ENCODE measurements around the gene HNRNPD. TPM values are rescaled to one million over a fixed set of nuclear protein-coding genes. Genes with fewer than 3 reads are reported as not detected.

HNRNPD gene
- total RNA-seq = 36.6 and 40.6 TPM in 2 replicates

GRCh38 chr4:82373816-82374625 lies at the start of gene HNRNPD:
HNRNPD (minus strand) TSS chr4:82373991; CDS start chr4:82373678, 313 bp downstream.

Other genes with a start within 250 kb of the HNRNPD start
- gene HNRNPDL, start 56.5 kb upstream of the HNRNPD start, total RNA-seq = 125 and 159 TPM in 2 replicates
- 29.4 and 30.8 TPM in 2 replicates for gene ENOPH1, start 56.6 kb upstream of the HNRNPD start, total RNA-seq
- not detected in 2 replicates for gene TMEM150C, start 188.0 kb upstream of the HNRNPD start, total RNA-seq